GM23338 (cell line): ENCODE results near the gene TXNDC15. TPM values are rescaled to one million over a fixed set of nuclear protein-coding genes. Genes with fewer than 3 reads are reported as not detected.

Source experiments
- ATAC-seq: fragments of 200-7000 bp; cut with Tn5 transposase; 3 replicates; pipeline ENCODE4 v1.9.1; 2020
- DNase-seq: peaks from one replicate; pipeline ENCODE4 v3.0.0-alpha.2; 2015; ENCODE audit warnings: low spot score
- H2AFZ ChIP-seq: fragments of 200-600 bp; sonication (generic); 2 replicates; pipeline ENCODE4 v1.8.0; 2016; ENCODE audit warnings: antibody characterized with exemption, mild to moderate bottlenecking, moderate library complexity
- H3F3A ChIP-seq: fragments of 200-600 bp; sonication (generic); replicated peaks from 2 replicates; pipeline ENCODE4 v1.8.0; 2017; ENCODE audit warnings: antibody characterized with exemption, mixed run types, low read depth
- H3K27ac ChIP-seq: fragments of 200-600 bp; sonication (generic); 2 replicates; pipeline ENCODE4 v1.6.1; 2016; ENCODE audit warnings: low read depth
- H3K27me3 ChIP-seq: fragments of 200-600 bp; sonication (generic); 2 replicates; pipeline ENCODE4 v1.8.0; 2016; ENCODE audit warnings: mild to moderate bottlenecking, mixed run types, moderate library complexity; ENCODE audit not compliant: insufficient read depth
- H3K36me3 ChIP-seq: fragments of 200-600 bp; sonication (generic); 2 replicates; pipeline ENCODE4 v1.8.0; 2016; ENCODE audit warnings: mild to moderate bottlenecking; ENCODE audit not compliant: insufficient read depth
- H3K4me1 ChIP-seq: fragments of 200-600 bp; sonication (generic); 2 replicates; pipeline ENCODE4 v1.8.0; 2016; ENCODE audit warnings: mild to moderate bottlenecking, moderate library complexity; ENCODE audit not compliant: insufficient read depth
- H3K4me2 ChIP-seq: fragments of 200-600 bp; sonication (generic); 2 replicates; pipeline ENCODE4 v1.7.1; 2017; ENCODE audit warnings: mixed run types
- H3K4me3 ChIP-seq: fragments of 200-600 bp; sonication (generic); 2 replicates; pipeline ENCODE4 v1.6.1; 2016; ENCODE audit warnings: mixed run types
- H3K79me2 ChIP-seq: fragments of 200-600 bp; sonication (generic); replicated peaks from 2 replicates; pipeline ENCODE4 v1.8.0; 2017; ENCODE audit warnings: mild to moderate bottlenecking; ENCODE audit not compliant: insufficient read depth
- H3K9me2 ChIP-seq: fragments of 200-600 bp; sonication (generic); 2 replicates; pipeline ENCODE4 v1.8.0; 2017; ENCODE audit not compliant: insufficient read depth
- H4K20me1 ChIP-seq: fragments of 200-600 bp; sonication (generic); replicated peaks from 2 replicates; pipeline ENCODE4 v1.8.0; 2017; ENCODE audit warnings: mild to moderate bottlenecking; ENCODE audit not compliant: insufficient read depth
- H3K27ac Mint-ChIP-seq: 2 replicates; pipeline ENCODE4 v1.8.0; 2020; ENCODE audit warnings: inconsistent platforms, mild to moderate bottlenecking, moderate library complexity, mixed read lengths
- H3K27me3 Mint-ChIP-seq: 3 replicates; pipeline ENCODE4 v1.8.0; 2022; ENCODE audit warnings: low read depth, mild to moderate bottlenecking, moderate library complexity, mixed read lengths, inconsistent platforms; ENCODE audit not compliant: insufficient read depth, poor library complexity
- H3K36me3 Mint-ChIP-seq: 3 replicates; pipeline ENCODE4 v1.8.0; 2021; ENCODE audit warnings: low read depth, mild to moderate bottlenecking, inconsistent platforms, moderate library complexity, mixed read lengths
- H3K4me1 Mint-ChIP-seq: 3 replicates; pipeline ENCODE4 v1.8.0; 2020; ENCODE audit warnings: mild to moderate bottlenecking, inconsistent platforms, mixed read lengths
- H3K4me3 Mint-ChIP-seq: 3 replicates; pipeline ENCODE4 v1.8.0; 2021; ENCODE audit warnings: moderate library complexity, mild to moderate bottlenecking, inconsistent platforms, mixed read lengths
- H3K9me3 Mint-ChIP-seq: 3 replicates; pipeline ENCODE4 v1.8.0; 2020; ENCODE audit warnings: moderate library complexity, mild to moderate bottlenecking, inconsistent platforms, mixed read lengths
- CREB1 ChIP-seq: fragments of 250-450 bp; sonication (Bioruptor Pico); IDR thresholded peaks from 2 replicates; pipeline ENCODE4 v1.5.0; 2020; ENCODE audit warnings: low read depth, mild to moderate bottlenecking, moderate library complexity
- EZH2 ChIP-seq: fragments of 200-600 bp; sonication (generic); IDR thresholded peaks from one replicate; pipeline ENCODE4 v1.8.0; 2017; ENCODE audit warnings: antibody characterized with exemption, mild to moderate bottlenecking, low read depth; ENCODE audit not compliant: unreplicated experiment
- EZH2phosphoT487 ChIP-seq: fragments of 200-600 bp; sonication (generic); IDR thresholded peaks from one replicate; pipeline ENCODE4 v1.8.1; 2018; ENCODE audit warnings: antibody characterized with exemption; ENCODE audit not compliant: unreplicated experiment
- JUNB ChIP-seq: IDR thresholded peaks from one replicate; pipeline ENCODE4 v1.6.1; 2016; ENCODE audit warnings: antibody characterized with exemption; ENCODE audit not compliant: unreplicated experiment
- NANOG ChIP-seq: IDR thresholded peaks from 2 replicates; pipeline ENCODE4 v1.6.1; 2016; ENCODE audit warnings: antibody characterized with exemption, borderline replicate concordance
- POLR2AphosphoS5 ChIP-seq: IDR thresholded peaks from 2 replicates; pipeline ENCODE4 v1.6.1; 2016; ENCODE audit warnings: antibody characterized with exemption, low read depth
- STAT1 ChIP-seq: IDR thresholded peaks from one replicate; pipeline ENCODE4 v1.6.1; 2016; ENCODE audit warnings: antibody characterized with exemption; ENCODE audit not compliant: unreplicated experiment
- ZNF114 ChIP-seq: fragments of 250-450 bp; sonication (Bioruptor Pico); IDR thresholded peaks from 2 replicates; pipeline ENCODE4 v1.5.0; 2020; ENCODE audit warnings: mild to moderate bottlenecking, moderate library complexity
- ZNF331 ChIP-seq: fragments of 250-450 bp; sonication (Bioruptor Pico); IDR thresholded peaks from 2 replicates; pipeline ENCODE4 v1.5.0; 2020; ENCODE audit warnings: low read depth, mild to moderate bottlenecking, moderate library complexity
- polyA plus RNA-seq: library from polyadenylated mRNA; unstranded; fragments of >200 nt; fragmentation: Nextera tagmentation; extraction: Ambion mirVana; gene quantifications from 2 replicates; pipeline ENCODE4 v1.2.1, GENCODE V29; 2016
- total RNA-seq: library from RNA; depleted of rRNA; stranded (reverse); fragments of >200 nt; shearing (Covaris generic); gene quantifications from 2 replicates; pipeline ENCODE4 v1.2.3, GENCODE V29; 2014
- TF ChIP-seq, protein P1 (sequence below): fragments of 250-450 bp; sonication (Bioruptor Pico); IDR thresholded peaks from 2 replicates; pipeline ENCODE4 v1.5.0; 2020; ENCODE audit warnings: mild to moderate bottlenecking, moderate library complexity
- TF ChIP-seq, protein P2 (sequence below): IDR thresholded peaks from one replicate; pipeline ENCODE4 v1.6.1; 2018; ENCODE audit warnings: antibody characterized with exemption; ENCODE audit not compliant: unreplicated experiment
- TF ChIP-seq, protein P3 (sequence below), 2 experiments: fragments of 200-600 bp in 1 of 2; sonication (generic) in 1 of 2; conservative IDR thresholded peaks; 2 replicates each; pipeline versions ENCODE4 v1.5.1 to v1.6.1; 2016 to 2017; ENCODE audit warnings: antibody characterized with exemption in 2 of 2, low read depth in 2 of 2, mild to moderate bottlenecking in 2 of 2, moderate library complexity in 1 of 2
- TF ChIP-seq, protein P4 (sequence below): IDR thresholded peaks from 2 replicates; pipeline ENCODE4 v1.6.1; 2016; ENCODE audit warnings: antibody characterized with exemption

TXNDC15 gene
- total and polyA plus RNA-seq, 2 experiments from 2014 or later, result 24.4 to 28.5 TPM

DNA sequence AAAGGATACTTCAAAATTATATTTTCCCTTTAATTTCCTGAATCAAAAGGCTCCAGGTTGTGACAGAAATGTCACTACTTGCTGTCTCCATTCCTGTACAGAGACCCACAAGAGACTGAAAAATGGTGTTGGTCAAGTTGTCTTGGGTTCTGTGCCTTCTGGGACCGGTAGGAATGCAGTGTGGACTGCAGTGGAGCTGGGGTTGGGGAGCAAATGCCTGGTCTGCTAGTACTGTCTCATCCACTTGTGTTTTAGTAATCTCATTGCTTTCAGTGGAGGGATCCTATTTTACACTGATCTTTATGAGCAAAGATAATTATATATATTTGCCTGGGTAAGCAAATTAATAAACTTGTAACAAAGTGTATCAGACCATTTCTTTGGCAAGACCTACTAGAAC is 69.4 kb downstream of the TXNDC15 start:
- TF ChIP-seq NANOG, result no peak
- TF ChIP-seq, protein P1, sequence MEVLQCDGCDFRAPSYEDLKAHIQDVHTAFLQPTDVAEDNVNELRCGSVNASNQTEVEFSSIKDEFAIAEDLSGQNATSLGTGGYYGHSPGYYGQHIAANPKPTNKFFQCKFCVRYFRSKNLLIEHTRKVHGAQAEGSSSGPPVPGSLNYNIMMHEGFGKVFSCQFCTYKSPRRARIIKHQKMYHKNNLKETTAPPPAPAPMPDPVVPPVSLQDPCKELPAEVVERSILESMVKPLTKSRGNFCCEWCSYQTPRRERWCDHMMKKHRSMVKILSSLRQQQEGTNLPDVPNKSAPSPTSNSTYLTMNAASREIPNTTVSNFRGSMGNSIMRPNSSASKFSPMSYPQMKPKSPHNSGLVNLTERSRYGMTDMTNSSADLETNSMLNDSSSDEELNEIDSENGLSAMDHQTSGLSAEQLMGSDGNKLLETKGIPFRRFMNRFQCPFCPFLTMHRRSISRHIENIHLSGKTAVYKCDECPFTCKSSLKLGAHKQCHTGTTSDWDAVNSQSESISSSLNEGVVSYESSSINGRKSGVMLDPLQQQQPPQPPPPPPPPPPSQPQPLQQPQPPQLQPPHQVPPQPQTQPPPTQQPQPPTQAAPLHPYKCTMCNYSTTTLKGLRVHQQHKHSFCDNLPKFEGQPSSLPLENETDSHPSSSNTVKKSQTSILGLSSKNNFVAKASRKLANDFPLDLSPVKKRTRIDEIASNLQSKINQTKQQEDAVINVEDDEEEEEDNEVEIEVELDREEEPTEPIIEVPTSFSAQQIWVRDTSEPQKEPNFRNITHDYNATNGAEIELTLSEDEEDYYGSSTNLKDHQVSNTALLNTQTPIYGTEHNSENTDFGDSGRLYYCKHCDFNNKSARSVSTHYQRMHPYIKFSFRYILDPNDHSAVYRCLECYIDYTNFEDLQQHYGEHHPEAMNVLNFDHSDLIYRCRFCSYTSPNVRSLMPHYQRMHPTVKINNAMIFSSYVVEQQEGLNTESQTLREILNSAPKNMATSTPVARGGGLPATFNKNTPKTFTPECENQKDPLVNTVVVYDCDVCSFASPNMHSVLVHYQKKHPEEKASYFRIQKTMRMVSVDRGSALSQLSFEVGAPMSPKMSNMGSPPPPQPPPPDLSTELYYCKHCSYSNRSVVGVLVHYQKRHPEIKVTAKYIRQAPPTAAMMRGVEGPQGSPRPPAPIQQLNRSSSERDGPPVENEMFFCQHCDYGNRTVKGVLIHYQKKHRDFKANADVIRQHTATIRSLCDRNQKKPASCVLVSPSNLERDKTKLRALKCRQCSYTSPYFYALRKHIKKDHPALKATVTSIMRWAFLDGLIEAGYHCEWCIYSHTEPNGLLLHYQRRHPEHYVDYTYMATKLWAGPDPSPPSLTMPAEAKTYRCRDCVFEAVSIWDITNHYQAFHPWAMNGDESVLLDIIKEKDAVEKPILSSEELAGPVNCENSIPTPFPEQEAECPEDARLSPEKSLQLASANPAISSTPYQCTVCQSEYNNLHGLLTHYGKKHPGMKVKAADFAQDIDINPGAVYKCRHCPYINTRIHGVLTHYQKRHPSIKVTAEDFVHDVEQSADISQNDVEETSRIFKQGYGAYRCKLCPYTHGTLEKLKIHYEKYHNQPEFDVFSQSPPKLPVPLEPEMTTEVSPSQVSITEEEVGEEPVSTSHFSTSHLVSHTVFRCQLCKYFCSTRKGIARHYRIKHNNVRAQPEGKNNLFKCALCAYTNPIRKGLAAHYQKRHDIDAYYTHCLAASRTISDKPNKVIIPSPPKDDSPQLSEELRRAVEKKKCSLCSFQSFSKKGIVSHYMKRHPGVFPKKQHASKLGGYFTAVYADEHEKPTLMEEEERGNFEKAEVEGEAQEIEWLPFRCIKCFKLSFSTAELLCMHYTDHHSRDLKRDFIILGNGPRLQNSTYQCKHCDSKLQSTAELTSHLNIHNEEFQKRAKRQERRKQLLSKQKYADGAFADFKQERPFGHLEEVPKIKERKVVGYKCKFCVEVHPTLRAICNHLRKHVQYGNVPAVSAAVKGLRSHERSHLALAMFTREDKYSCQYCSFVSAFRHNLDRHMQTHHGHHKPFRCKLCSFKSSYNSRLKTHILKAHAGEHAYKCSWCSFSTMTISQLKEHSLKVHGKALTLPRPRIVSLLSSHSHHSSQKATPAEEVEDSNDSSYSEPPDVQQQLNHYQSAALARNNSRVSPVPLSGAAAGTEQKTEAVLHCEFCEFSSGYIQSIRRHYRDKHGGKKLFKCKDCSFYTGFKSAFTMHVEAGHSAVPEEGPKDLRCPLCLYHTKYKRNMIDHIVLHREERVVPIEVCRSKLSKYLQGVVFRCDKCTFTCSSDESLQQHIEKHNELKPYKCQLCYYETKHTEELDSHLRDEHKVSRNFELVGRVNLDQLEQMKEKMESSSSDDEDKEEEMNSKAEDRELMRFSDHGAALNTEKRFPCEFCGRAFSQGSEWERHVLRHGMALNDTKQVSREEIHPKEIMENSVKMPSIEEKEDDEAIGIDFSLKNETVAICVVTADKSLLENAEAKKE (CRISPR knock-in tag), result no peak
- no peak for TF ChIP-seq ZNF331
- no peak for TF ChIP-seq CREB1 (CRISPR knock-in tag)
- TF ChIP-seq EZH2, result no peak
- TF ChIP-seq, protein P2, sequence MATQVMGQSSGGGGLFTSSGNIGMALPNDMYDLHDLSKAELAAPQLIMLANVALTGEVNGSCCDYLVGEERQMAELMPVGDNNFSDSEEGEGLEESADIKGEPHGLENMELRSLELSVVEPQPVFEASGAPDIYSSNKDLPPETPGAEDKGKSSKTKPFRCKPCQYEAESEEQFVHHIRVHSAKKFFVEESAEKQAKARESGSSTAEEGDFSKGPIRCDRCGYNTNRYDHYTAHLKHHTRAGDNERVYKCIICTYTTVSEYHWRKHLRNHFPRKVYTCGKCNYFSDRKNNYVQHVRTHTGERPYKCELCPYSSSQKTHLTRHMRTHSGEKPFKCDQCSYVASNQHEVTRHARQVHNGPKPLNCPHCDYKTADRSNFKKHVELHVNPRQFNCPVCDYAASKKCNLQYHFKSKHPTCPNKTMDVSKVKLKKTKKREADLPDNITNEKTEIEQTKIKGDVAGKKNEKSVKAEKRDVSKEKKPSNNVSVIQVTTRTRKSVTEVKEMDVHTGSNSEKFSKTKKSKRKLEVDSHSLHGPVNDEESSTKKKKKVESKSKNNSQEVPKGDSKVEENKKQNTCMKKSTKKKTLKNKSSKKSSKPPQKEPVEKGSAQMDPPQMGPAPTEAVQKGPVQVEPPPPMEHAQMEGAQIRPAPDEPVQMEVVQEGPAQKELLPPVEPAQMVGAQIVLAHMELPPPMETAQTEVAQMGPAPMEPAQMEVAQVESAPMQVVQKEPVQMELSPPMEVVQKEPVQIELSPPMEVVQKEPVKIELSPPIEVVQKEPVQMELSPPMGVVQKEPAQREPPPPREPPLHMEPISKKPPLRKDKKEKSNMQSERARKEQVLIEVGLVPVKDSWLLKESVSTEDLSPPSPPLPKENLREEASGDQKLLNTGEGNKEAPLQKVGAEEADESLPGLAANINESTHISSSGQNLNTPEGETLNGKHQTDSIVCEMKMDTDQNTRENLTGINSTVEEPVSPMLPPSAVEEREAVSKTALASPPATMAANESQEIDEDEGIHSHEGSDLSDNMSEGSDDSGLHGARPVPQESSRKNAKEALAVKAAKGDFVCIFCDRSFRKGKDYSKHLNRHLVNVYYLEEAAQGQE, result no peak
- TF ChIP-seq, protein P3, sequence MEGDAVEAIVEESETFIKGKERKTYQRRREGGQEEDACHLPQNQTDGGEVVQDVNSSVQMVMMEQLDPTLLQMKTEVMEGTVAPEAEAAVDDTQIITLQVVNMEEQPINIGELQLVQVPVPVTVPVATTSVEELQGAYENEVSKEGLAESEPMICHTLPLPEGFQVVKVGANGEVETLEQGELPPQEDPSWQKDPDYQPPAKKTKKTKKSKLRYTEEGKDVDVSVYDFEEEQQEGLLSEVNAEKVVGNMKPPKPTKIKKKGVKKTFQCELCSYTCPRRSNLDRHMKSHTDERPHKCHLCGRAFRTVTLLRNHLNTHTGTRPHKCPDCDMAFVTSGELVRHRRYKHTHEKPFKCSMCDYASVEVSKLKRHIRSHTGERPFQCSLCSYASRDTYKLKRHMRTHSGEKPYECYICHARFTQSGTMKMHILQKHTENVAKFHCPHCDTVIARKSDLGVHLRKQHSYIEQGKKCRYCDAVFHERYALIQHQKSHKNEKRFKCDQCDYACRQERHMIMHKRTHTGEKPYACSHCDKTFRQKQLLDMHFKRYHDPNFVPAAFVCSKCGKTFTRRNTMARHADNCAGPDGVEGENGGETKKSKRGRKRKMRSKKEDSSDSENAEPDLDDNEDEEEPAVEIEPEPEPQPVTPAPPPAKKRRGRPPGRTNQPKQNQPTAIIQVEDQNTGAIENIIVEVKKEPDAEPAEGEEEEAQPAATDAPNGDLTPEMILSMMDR (conservative IDR thresholded peaks at IDR 0.05; ENCODE audit: low read depth in 2 of 2), result no peak
- TF ChIP-seq, protein P4, sequence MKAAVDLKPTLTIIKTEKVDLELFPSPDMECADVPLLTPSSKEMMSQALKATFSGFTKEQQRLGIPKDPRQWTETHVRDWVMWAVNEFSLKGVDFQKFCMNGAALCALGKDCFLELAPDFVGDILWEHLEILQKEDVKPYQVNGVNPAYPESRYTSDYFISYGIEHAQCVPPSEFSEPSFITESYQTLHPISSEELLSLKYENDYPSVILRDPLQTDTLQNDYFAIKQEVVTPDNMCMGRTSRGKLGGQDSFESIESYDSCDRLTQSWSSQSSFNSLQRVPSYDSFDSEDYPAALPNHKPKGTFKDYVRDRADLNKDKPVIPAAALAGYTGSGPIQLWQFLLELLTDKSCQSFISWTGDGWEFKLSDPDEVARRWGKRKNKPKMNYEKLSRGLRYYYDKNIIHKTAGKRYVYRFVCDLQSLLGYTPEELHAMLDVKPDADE, result no peak
- TF ChIP-seq STAT1, result no peak
- TF ChIP-seq POLR2AphosphoS5, result no peak
- TF ChIP-seq EZH2phosphoT487, result no peak
- no peak for TF ChIP-seq JUNB
- no peak for TF ChIP-seq ZNF114
- no peak overlapping the region for H3K4me2 ChIP-seq
- no peaks in the 10 kb centered on the region for H3K79me2 ChIP-seq
- H3F3A ChIP-seq, result no peaks in the 10 kb centered on the region
- H3K27me3 ChIP-seq, result no peaks in the 10 kb centered on the region
- no peak overlapping the region for H3K27ac Mint-ChIP-seq
- H3K4me3 ChIP-seq, result no peak overlapping the region
- H4K20me1 ChIP-seq, result no peaks in the 10 kb centered on the region
- H3K36me3 Mint-ChIP-seq, result peaks cover 6% of the 10 kb centered on the region; the same call in 2 of the 3 replicates
- DNase-seq (no peak), ATAC-seq (0 out of 3 replicates have a peak, but pooled peaks have one; percentile 25)
- no peaks in the 10 kb centered on the region for H3K9me3 Mint-ChIP-seq
- H3K9me2 ChIP-seq, result no peaks in the 10 kb centered on the region
- no peak overlapping the region for H3K4me3 Mint-ChIP-seq
- H3K4me1 Mint-ChIP-seq, result peaks cover 2% of the 10 kb centered on the region; the same call in 2 of the 3 replicates
- no peak overlapping the region for H2AFZ ChIP-seq
- peaks cover 1% of the 10 kb centered on the region for H3K27me3 Mint-ChIP-seq
- H3K4me1 ChIP-seq, result no peaks in the 10 kb centered on the region
- no peaks in the 10 kb centered on the region for H3K36me3 ChIP-seq
- no peak overlapping the region for H3K27ac ChIP-seq
